Activated CD4-positive, alpha-beta T cell treated with anti-CD3 and anti-CD28 coated beads for 1 hour (primary cell): ENCODE data around the gene NSUN7.
A peak's percentile ranks its signal among the peaks of the same experiment; 100 is the strongest.

Source experiments
- DNase-seq: peaks from one replicate; pipeline ENCODE4 v3.0.0-alpha.2; 2020

Gene NSUN7

DNA sequence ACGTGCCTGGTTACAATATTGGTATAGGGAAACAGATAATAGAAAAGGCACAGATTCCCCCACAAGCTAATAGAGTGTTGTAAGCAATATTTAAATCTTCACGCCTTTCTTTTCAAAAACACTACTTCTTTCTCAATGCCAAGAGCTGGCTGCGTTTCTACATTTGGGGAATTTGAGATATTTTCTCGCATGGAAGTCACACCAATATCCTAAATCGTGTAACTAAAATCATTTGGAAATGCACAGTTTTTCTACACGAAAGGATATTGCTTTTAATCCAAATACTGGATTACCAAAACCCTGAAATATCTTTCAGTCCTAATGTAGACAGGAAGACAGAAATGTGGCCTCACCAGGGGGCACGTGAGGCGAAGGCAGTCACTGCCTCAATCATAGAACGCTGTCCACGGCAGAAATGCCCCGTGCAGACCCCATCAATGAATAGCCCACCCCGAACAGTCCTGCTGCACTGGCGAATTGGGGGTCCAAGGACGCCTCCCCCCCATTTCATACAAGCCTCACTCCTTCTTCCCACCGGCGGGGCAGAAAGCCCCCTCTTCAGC, 106.6 kb downstream of the NSUN7 start:
- DNase-seq, result no peak

DNA sequence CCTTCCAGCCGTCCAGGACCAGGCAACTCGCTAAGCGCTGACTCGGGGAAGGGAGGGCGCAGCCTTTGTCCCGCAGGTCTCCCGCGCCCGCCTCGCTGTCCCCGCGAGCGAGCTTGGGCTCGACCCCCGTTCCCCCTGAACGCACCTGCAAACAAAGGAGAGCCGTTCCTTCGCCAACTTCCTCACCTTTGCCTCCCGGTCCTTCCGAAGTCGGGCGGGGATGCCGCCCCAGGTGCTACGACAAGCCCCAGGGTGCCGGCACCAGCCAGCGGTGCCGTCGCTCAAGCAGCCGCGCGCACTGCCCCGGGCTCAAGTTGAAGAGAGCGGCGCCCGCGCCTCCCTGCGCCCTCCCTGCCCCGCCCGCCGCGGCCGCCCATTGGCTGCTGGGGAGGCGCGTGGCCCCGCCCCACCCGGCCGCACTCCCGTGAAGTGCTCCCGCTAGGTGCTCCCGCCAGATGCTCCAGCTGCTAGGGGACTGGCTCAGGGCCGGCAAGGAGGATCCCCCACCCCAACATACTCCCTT, 107.1 kb downstream of the NSUN7 start:
- DNase-seq, result peak; percentile 23

DNA sequence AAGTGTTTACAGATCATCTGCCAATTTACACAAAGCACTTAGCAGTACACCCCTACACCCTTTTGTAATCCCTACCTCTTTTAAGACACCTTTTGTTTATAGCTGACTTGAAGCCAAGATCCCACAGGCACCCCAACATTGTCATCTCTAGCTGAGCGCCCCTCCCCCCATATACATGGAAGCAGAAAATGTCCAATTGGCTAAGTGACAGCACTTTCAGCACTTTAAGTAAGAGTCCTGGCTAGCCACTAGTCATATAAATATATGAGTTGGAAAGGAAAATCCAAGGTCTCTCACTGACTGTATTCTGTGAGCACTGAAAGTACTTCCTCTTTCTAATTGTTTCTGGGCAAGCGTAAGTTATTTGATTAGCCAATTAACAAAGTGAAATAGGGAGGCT, 108.2 kb downstream of the NSUN7 start:
- DNase-seq, result no peak

DNA sequence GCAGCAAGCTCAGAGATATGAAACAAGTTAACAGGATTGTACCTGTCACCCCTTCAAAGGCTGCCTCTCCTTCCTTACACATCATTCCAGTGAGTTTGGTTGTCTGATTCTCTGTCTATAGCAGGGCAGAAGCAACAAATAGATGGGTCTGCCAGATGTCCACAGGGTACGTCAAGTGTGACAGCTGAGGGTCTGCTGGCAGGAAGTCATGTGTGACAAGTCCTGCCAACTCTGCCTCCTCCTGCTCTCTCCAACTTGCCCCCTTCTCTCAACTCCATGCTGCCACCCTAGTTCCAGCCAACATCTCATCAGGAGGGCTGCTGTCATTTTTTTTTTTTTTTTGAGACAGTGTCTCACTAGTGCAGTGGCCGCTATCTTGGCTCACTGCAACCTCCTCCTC, 109.2 kb downstream of the NSUN7 start:
- no peak for DNase-seq
